T-helper 9 cell (primary cell): ENCODE measurements around the gene TMEM109.

Experiments
- DNase-seq: peaks from one replicate; pipeline ENCODE4 v3.0.0-alpha.2; 2020

TMEM109 gene

GRCh38 chr11:60942970-60943565 is 29.1 kb downstream of the TMEM109 start:
- no peak for DNase-seq

GRCh38 chr11:60944490-60945294 is 30.7 kb downstream of the TMEM109 start:
- DNase-seq: no peak

- no peak for DNase-seq
These were observed 31.3 kb downstream of the TMEM109 start for GRCh38 chr11:60945295-60945667.

GRCh38 chr11:60946601-60947264 is 32.8 kb downstream of the TMEM109 start:
- DNase-seq: no peak

GRCh38 chr11:60947700-60948099 is 33.7 kb downstream of the TMEM109 start:
- no peak for DNase-seq

GRCh38 chr11:60948250-60948649 is 34.3 kb downstream of the TMEM109 start:
- DNase-seq: no peak

- no peak for DNase-seq
These were observed 36.1 kb downstream of the TMEM109 start for GRCh38 chr11:60950024-60950423.

GRCh38 chr11:60950933-60951605 is 37.1 kb downstream of the TMEM109 start:
- DNase-seq: no peak

GRCh38 chr11:60951606-60951903 is 37.6 kb downstream of the TMEM109 start:
- no peak for DNase-seq

GRCh38 chr11:60951904-60952741 is 38.2 kb downstream of the TMEM109 start, which contains the start of gene SLC15A3:
TSS of gene SLC15A3 (minus strand) at chr11:60952176. CDS start at chr11:60951551, 625 bp downstream.
- DNase-seq: no peak

GRCh38 chr11:60952742-60953170 is 38.8 kb downstream of the TMEM109 start:
- no peak for DNase-seq

- DNase-seq: no peak
These were observed 39.8 kb downstream of the TMEM109 start for GRCh38 chr11:60953781-60954180.

GRCh38 chr11:60954421-60954820 is 40.5 kb downstream of the TMEM109 start:
- DNase-seq: no peak

GRCh38 chr11:60955571-60955970 is 41.6 kb downstream of the TMEM109 start:
- DNase-seq: no peak

- DNase-seq: no peak
These were observed 43.2 kb downstream of the TMEM109 start for GRCh38 chr11:60957188-60957587.

GRCh38 chr11:60959431-60959830 is 45.5 kb downstream of the TMEM109 start:
- DNase-seq: no peak

- no peak for DNase-seq
These were observed 46.4 kb downstream of the TMEM109 start for GRCh38 chr11:60960405-60960804.

- DNase-seq: no peak
These were observed 50.8 kb downstream of the TMEM109 start for GRCh38 chr11:60964801-60965200.

- DNase-seq: no peak
These were observed 52.9 kb downstream of the TMEM109 start for GRCh38 chr11:60966890-60967289.

GRCh38 chr11:60968223-60968622 is 54.3 kb downstream of the TMEM109 start:
- no peak for DNase-seq

- DNase-seq: peak; percentile 81
These were observed 56.4 kb downstream of the TMEM109 start for GRCh38 chr11:60970369-60970774.

- no peak for DNase-seq
These were observed 56.9 kb downstream of the TMEM109 start for GRCh38 chr11:60970890-60971289.
